HG02981 (cell line): ENCODE data around the gene TOPBP1.

Experiments
- ATAC-seq: cut with Tn5 transposase; IDR thresholded peaks from one replicate; pipeline ENCODE4 v1.9.1; 2021; ENCODE audit warnings: mild to moderate bottlenecking, moderate library complexity; ENCODE audit not compliant: unreplicated experiment

The TOPBP1 gene

GRCh38 chr3:133610031-133610430 is 51.7 kb downstream of the TOPBP1 start:
- ATAC-seq, result no peak

GRCh38 chr3:133608388-133608787 is 53.4 kb downstream of the TOPBP1 start:
- no peak for ATAC-seq

GRCh38 chr3:133607816-133608215 is 53.9 kb downstream of the TOPBP1 start:
- no peak for ATAC-seq

- ATAC-seq, result no peak
Observed at GRCh38 chr3:133606902-133607301, 54.8 kb downstream of the TOPBP1 start.

- no peak for ATAC-seq
Observed at GRCh38 chr3:133606342-133606741, 55.4 kb downstream of the TOPBP1 start.

- ATAC-seq, result no peak
Observed at GRCh38 chr3:133600572-133601081, 61.1 kb downstream of the TOPBP1 start.

- no peak for ATAC-seq
Observed at GRCh38 chr3:133599280-133599679, 62.5 kb downstream of the TOPBP1 start.

- ATAC-seq, result no peak
Observed at GRCh38 chr3:133598405-133598804, 63.3 kb downstream of the TOPBP1 start.

- no peak for ATAC-seq
Observed at GRCh38 chr3:133595341-133595740, 66.4 kb downstream of the TOPBP1 start.

- no peak for ATAC-seq
Observed at GRCh38 chr3:133593243-133593642, 68.5 kb downstream of the TOPBP1 start.

- no peak for ATAC-seq
Observed at GRCh38 chr3:133592843-133593242, 68.9 kb downstream of the TOPBP1 start.

- ATAC-seq, result no peak
Observed at GRCh38 chr3:133591271-133591742, 70.4 kb downstream of the TOPBP1 start.

- ATAC-seq, result no peak
Observed at GRCh38 chr3:133589503-133589902, 72.2 kb downstream of the TOPBP1 start.

- ATAC-seq, result no peak
Observed at GRCh38 chr3:133588784-133589465, 72.8 kb downstream of the TOPBP1 start.

GRCh38 chr3:133588035-133588434 is 73.7 kb downstream of the TOPBP1 start:
- no peak for ATAC-seq

- ATAC-seq, result no peak
Observed at GRCh38 chr3:133583396-133583795, 78.3 kb downstream of the TOPBP1 start.

GRCh38 chr3:133578548-133579191 is 83.1 kb downstream of the TOPBP1 start:
- no peak for ATAC-seq

- no peak for ATAC-seq
Observed at GRCh38 chr3:133576169-133576568, 85.6 kb downstream of the TOPBP1 start.

GRCh38 chr3:133575086-133575485 is 86.7 kb downstream of the TOPBP1 start:
- no peak for ATAC-seq

- ATAC-seq, result peak; percentile 30
Observed at GRCh38 chr3:133574260-133574881, 87.4 kb downstream of the TOPBP1 start.

- ATAC-seq, result peak; percentile 28
Observed at GRCh38 chr3:133573629-133574194, 88.0 kb downstream of the TOPBP1 start, which contains the start of gene CDV3. TSS of gene CDV3 (plus strand) at chr3:133573686. CDS start at chr3:133574045, 359 bp downstream.
